NK-92 treated with Interleukin-12 subunit alpha and Interleukin-12 subunit beta, amount 100 ng/mL, for 24 hours (cell line): ENCODE measurements around the gene GHRL.

ENCODE experiments used
- DNase-seq: peaks from one replicate; lab custom pipeline; 2025; lab: John Stamatoyannopoulos, UW

Gene GHRL

GRCh38 chr3:10327592-10327991 is 34.8 kb upstream of the GHRL start:
- no peak for DNase-seq

- no peak for DNase-seq
Measured at GRCh38 chr3:10322352-10322710, 29.6 kb upstream of the GHRL start.

GRCh38 chr3:10321630-10322351 is 29.0 kb upstream of the GHRL start:
- DNase-seq, result no peak

- no peak for DNase-seq
Measured at GRCh38 chr3:10320320-10320677, 27.6 kb upstream of the GHRL start.

- DNase-seq, result no peak
Measured at GRCh38 chr3:10319804-10320203, 27.1 kb upstream of the GHRL start.

- DNase-seq, result no peak
Measured at GRCh38 chr3:10319251-10319650, 26.5 kb upstream of the GHRL start.

GRCh38 chr3:10317961-10318350 is 25.2 kb upstream of the GHRL start:
- no peak for DNase-seq

GRCh38 chr3:10317311-10317960 is 24.7 kb upstream of the GHRL start:
- DNase-seq, result no peak

GRCh38 chr3:10315771-10316344 is 23.1 kb upstream of the GHRL start:
- DNase-seq, result no peak

GRCh38 chr3:10315101-10315500 is 22.4 kb upstream of the GHRL start:
- no peak for DNase-seq

GRCh38 chr3:10312861-10313260 is 20.1 kb upstream of the GHRL start:
- no peak for DNase-seq

- no peak for DNase-seq
Measured at GRCh38 chr3:10312391-10312790, 19.6 kb upstream of the GHRL start.

GRCh38 chr3:10311710-10312109 is 19.0 kb upstream of the GHRL start:
- no peak for DNase-seq

- no peak for DNase-seq
Measured at GRCh38 chr3:10310578-10310977, 17.8 kb upstream of the GHRL start.

GRCh38 chr3:10309736-10310135 is 17.0 kb upstream of the GHRL start:
- no peak for DNase-seq

- DNase-seq, result no peak
Measured at GRCh38 chr3:10308678-10309077, 15.9 kb upstream of the GHRL start.

- DNase-seq, result no peak
Measured at GRCh38 chr3:10306156-10306555, 13.4 kb upstream of the GHRL start.

GRCh38 chr3:10305331-10305902 is 12.7 kb upstream of the GHRL start:
- no peak for DNase-seq

- DNase-seq, result no peak
Measured at GRCh38 chr3:10304905-10305304, 12.2 kb upstream of the GHRL start.

- DNase-seq, result no peak
Measured at GRCh38 chr3:10303785-10304184, 11.0 kb upstream of the GHRL start.

GRCh38 chr3:10303105-10303504 is 10.4 kb upstream of the GHRL start:
- no peak for DNase-seq

GRCh38 chr3:10300087-10300486 is 7.3 kb upstream of the GHRL start:
- DNase-seq, result no peak

- no peak for DNase-seq
Measured at GRCh38 chr3:10299679-10300078, 6.9 kb upstream of the GHRL start.
